ENCODE measurements around the gene ZBED4.

DNA sequence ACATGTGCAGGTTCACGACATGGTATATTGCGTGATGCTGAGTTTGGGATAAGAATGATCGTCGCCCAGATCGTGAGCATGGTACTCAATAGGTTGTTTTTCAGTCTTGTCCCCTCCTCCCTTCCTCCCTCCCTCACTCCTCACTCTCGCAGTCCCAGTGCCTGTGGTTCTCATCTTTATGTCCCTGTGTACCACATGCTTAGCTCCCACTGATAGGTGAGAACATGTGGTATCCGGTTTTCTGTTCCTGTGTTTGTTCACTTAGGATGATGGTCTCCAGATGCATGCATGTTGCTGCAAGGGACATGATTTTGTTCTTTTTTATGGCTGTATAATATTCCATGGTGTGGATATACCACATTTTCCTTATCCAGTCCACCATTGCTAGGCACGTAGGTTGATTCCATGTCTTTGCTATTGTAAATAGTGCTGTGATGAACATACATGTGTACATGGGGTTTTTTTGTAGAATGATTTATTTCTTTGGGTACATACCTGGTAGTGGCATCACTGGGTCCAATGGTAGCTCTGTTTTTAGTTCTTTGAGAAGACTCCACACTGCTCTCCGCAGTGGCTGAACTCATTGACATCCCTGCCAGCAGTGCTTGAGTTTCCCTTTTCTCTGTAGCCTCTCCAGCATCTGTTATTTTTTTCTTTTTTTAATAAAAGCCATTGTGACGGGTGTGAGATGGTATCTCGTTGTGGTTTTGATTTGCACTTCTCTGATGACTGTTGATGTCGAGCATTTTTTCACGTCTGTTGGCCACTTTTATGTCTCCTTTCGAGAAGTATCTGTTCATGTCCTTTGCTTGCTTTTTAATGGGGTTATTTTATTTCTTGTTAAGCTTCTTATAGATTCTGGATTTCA, 16.4 kb downstream of the ZBED4 start:
- TF ChIP-seq POLR2A (IDR thresholded peaks at IDR 0.05; ENCODE audit: low read depth, low read length) (no peak), POLR2AphosphoS5 (IDR thresholded peaks at IDR 0.05; ENCODE audit: low read depth, low read length) (no peak)
